GM18499 (cell line): ENCODE measurements around the gene LRP1B.

Experiments
- ATAC-seq: cut with Tn5 transposase; IDR thresholded peaks from one replicate; pipeline ENCODE4 v1.9.1; 2021; ENCODE audit warnings: moderate number of reproducible peaks; ENCODE audit not compliant: insufficient read depth, unreplicated experiment

The LRP1B gene

DNA sequence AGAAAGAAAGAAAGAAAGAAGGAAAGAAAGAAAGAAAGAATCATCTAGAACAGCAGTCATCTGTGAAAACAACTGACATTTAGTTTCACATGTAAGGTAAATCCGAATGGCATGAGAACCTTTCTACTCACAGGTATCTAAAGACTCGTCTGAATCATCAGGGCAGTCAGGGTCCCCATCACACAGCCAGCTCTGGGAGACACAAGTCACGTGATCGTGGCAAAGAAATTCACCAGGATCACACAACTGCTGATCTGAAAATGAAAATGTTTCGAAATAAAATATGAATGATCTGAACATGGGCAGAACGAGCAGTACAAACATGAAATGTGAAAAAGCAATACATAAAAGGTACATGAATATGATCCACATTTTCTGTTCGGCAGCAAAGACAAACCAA lies 320.7 kb downstream of the LRP1B start:
- no peak for ATAC-seq

DNA sequence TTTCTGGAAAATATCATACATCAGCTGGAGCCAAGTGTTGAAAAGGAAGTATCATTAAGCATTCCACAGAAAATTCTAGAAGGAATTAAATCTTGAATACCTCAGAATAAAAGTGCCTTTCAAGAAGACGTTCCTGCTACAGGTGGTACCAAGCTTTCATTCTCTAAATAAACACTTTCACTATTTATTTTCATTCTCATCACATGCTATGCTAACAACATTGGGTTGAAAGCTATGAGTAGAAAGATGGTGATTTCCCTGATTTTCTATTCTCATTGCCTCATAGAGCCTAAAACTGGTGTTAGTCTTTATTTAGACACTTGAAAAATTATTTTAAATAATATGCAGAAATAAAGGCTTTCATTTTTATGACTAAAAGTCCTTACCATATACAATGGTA lies 324.7 kb downstream of the LRP1B start:
- ATAC-seq = no peak

DNA sequence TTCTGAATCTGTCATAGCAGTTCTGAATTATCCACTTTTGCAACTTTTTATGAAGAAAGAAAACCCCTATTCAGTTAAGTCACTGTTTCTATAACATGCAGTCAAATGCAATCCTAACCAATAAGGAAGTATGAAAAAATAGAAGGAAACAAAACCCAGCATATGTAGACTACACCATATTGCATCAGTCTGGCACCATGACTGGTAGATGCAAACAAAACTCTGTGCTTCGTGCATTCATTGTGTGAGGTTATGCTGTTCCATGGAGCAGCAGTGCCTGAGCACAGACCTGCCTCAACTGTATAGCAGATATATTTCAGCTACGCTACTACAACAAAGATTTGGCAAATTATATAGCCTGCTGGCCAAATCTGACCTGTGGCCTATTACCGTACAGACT lies 325.5 kb downstream of the LRP1B start:
- no peak for ATAC-seq

DNA sequence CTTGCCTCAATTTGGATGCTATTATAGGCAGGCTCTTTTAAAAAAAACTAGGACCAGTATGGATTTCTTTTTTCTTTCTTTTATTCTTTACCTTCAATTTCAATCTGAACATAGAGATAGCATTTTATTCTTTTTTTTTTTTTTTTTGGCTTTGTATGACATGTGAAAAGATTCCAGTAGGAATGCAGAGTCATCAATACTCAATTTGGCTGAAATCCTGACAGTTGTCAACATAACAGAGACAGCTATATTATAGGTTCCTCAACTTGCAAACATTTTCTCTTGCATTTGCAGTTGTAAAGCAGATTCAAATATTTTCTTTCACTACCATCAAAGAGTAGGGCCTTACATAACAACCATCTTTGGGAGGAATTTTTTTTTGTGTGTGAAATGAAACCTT lies 334.4 kb downstream of the LRP1B start:
- no peak for ATAC-seq

DNA sequence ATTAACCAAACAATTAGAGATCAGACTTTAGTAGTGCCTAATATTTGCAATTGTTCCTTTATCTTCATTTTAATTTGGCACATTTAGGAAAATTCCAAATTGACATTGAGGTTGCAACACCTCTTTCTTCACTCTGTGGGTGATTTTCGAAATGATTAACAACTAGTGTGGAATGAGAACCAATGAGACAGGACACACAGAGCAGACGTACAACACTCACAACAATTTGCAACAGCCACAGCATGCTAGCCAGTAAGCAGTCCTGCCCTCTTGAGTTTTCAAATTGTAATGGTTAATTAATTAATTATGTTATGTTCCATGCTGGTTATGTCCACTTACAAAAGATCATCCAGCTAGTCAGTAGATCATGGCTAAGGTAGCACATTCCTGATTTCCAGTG lies 339.3 kb downstream of the LRP1B start:
- ATAC-seq = no peak

DNA sequence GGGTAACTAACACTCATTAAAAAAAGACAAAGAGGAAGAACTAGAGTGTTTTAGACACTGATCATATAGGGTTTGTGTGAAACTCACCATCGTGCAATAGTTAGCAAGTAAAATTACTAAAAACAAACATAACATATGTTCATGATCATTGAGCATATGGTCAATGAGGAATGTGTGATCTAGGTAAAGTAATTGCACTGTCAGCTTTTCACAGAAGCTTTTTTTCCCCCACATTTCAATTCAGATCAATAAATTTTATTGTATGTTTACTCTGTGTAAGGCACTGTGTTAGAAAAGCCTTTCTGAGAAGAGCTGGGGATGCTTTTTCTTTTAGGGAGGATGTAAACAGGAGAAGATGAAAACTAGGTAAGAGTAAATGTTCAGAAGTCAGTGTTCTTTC lies 348.2 kb downstream of the LRP1B start:
- ATAC-seq = no peak

DNA sequence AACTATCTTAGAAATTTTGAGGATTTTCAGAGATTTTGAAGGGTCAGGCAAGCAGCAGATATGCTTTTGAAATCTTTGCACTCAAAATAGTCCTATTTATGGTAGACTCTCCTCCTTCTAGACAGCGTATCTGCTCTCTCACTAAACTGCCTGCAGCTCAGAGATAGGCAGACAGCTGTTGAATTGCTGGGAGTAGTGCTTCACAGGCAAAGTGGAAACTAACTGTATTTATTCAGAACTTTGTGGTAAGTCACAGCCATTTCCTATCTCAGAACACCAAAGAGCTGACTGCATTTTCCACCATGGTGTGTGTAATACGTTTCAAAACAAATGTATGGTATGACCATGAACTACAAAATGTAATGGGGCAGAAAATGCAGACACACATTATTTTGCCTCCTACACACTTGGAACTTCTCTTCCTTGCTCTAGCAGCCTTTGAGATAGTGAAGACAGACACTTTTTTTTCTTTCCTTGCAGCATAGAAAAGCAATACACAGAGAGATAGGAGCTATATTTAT lies 352.4 kb downstream of the LRP1B start:
- ATAC-seq = no peak

DNA sequence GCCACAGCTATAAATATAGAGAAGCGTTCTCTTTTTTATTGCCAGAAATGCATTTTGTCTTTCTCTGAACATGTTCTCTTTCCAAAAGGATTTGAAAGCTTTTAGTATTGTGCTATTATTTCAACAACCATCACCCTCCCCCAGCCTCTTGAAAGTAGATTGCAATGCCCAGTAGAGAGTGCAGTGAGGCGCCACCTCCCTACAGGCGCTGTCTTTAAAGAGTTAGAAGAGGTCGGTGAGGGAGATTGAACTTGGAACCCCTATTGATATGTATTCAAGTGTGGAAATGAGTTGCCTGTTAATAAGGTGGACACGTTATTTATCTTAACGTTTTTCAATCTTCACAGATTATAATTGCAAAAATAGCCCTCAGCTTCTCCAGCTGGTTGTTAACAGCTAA lies 360.3 kb downstream of the LRP1B start:
- ATAC-seq = no peak

DNA sequence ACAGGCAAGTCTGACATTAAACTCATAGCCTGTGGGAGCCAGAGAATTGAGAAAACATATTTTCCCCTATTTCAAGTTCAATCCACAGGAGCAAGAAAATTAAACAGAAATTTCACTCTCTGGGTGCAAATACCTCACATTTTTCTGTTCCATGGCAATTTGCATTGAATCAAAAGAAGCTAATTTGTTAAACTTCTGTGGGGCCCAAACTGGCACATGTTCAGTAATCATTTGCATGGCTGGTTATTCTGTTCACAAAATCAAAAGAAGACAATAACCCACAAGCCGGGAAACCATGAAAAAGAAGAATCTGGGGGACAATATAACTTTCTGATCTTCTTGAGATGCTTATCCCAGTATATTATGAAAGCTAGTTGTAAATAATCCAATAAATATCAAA lies 363.1 kb downstream of the LRP1B start:
- no peak for ATAC-seq

DNA sequence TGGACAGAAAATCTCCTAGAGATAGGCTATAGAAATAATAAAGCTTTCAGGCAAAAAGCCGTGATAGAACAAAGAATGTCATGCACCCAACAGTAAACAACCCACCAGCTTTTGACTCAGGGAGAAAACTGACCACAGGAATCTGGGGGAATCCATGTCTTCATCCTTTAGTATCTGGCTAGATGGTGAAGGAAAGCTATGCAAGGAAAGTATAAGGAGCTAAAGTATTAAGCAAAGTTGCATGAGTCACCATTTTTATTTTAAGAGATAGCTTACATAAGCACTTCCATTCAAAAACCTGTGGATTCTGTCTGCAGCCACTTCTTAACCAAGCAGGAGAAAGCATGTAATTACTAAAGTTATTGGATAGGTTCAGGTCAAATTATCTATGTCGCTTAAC lies 363.8 kb downstream of the LRP1B start:
- ATAC-seq = no peak

DNA sequence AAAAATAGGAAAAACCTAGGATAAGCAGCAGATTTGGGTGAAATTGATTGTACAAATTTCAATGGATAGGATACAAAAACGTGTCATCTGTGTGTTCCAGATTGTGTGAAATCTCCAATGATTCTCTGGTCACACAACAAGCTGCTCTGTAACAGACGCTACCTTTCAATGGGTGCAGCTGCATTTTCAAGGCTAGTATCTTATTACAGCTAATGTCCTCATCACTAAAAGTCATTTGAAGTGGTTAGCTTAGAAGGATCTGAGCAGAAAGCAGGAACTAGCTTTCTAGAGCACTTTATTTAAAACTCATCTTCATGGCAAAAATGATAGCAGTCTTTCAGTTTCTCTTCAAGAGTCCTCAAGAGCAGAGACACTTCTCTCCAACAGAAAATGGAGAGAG lies 364.6 kb downstream of the LRP1B start:
- ATAC-seq = no peak

DNA sequence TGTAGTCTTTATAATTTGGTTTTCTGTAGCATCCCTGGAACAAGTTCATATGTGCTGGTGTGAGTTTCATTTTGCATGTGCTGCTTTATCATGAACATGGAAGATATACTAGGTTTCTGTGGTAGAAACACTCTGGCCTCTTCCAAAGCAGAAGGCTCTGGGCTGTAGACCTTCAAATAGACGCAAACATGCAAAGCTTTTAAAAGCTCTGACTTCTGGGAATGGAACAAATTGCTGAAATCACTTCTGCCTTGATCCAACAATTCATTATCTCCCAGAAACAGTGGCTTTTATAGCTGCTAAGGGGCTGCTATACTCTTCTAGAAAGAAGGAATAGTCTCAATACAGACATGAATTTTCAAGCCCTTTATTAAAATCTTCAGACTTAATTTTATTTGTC lies 382.2 kb downstream of the LRP1B start:
- ATAC-seq = no peak

DNA sequence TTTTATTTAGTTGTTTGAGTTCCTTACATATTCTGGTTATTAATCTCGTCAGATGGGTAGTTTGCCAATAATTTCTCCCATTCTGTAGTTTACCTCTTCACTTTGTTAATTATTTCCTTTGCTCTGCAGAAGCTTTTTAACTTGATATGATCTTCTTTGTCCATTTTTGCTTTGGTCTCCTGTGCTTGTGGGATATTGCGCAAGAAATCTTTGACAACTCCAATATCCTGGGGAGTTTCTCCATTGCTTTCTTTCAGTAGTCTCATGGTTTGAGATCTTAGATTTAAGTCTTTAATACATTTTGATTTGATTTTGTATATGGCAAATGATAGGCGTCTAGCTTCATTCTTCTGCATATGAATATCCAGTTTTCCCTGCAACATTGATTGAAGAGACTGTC lies 389.2 kb downstream of the LRP1B start:
- no peak for ATAC-seq

DNA sequence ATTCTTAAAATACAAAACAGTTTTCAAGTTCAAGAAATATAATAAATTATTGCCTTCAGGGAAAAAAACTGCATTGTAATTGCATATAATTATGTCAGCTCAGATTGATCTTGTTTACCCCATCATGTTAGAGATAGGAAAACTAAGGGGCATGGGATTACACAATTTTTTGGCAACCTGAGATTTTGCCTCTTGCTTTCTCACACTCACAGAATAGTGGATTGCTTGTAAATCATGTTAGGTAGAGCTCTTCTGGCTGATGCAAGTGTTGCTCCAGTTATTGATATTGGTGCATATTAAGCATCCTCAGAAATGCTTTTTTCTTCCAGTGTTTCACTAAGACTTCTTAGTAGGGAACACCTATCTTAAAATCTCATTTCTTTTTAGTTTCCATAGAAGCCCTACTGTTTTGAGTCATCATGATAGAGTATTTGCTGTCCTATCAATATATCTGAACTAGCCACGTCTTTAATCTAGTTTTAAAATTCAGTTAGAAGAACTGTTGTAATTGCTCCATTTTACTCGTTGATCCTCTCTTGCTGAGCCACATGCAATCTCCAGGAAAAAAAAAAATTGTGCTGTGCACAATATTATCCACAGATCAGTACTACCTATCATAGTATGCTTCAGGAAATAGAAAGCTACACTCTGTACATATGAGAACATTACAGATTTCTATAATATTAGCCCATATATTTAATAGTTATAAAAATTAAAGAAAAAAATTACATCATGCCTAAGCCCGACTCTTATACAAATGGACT lies 393.1 kb downstream of the LRP1B start:
- ATAC-seq = no peak

DNA sequence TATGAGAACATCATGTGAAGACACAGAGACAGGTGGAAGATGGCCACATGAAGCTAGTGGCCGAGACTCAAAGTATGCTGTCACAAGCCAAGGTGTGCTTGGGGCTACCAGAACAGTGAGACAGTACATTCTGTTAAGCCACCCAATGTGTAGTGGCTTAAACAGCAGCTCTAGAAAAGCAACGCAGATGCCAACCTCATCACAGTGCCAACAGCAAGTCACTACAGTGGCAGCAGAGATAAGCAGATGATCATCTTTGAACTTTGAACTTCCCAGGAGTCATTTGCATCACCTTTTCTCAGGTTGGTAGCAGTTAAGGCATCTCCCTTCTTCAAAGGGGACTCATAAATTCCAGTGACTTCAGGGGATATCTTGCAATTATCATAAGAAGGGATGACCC lies 394.4 kb downstream of the LRP1B start:
- ATAC-seq = no peak

DNA sequence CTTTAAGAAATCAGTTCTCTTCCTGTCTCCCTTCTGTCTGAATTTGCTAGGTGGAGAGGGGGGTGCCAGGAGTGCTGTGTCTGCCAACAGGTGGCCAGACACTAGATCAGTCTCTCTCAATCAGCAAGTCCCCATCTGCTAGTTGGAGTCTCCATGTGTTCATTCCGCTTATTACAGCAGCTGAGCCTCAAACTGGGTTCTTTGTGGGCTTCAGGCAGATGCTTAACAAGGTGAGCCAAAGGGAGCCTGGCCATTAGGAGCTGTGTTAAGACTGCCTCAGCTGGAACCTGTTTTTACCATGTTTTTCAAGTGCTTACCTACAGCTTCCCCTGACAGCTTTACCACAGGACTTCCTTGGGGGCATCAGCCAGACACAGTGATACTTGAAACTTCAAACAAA lies 401.9 kb downstream of the LRP1B start:
- no peak for ATAC-seq

DNA sequence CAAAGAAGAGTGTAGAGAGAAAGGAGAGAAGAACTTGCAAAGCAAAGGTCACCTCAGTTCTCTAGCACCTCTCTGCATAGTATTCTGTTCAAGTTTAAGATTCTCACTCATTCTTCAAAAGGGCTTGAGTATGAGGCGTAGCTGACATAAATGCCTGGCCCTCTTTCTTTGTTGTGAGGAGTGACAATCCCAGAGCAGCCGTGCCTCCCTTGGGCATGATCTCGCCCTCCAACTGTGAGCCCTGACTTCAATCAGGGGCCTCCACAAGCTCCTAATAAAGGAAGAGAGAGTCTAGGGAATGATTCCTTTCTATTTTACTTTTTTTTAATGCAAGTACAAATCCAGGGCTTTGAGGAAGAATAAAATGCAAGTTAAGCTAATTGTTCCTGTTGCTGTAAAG lies 402.7 kb downstream of the LRP1B start:
- no peak for ATAC-seq

DNA sequence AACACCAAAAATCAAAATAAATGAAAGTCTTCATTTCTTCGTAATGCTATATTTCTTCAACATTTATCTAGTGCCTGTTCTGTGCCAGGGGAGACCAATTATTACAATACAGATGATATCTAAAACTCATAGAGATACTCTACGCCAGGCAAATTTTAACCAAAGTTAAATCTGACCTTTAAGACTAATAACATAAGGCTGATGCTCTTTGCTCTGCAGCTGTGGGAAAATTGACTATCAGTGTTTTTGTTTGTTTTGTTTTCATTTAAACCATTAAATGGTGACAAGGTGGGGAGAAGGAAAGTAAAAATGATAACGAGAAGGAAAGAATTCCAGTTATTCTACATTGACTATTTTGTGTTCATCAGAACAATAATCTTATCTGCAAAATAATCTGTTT lies 406.4 kb downstream of the LRP1B start:
- ATAC-seq = no peak

DNA sequence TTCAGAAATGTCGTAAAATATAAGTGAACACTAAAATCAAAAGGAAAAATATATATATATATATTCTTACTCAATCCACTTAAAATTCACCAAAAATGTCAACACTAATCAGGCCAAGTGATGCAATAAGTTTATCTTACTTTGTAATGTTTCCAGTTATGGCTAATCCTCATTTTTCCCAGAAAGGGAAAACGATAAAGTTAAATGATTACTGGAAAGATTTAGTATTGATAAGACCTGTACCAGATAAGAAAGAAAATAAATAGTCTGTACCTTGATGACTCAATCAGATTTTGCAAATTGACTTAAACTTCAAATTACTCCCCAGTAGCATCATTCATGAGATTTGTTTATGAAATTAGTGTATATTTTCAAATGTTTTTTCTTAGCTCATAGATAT lies 407.0 kb downstream of the LRP1B start:
- ATAC-seq = no peak

DNA sequence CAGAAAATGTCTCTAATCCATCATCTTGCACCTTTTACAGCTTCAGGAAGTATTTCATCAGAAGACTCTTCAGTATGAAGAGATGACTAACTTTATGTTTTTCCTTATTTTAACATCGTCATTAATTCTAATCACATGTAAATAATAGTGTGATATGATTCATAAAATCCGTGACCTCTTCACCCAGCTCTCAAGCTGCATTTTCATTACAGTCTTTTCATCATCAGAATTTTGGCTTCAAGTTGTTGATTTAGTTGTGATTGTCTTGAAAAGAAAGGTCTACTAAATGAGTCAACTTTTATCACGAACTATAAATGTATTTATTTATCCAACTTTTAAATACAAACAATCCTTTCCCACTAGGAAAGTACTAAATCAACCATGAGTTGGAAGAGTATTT lies 410.3 kb downstream of the LRP1B start:
- ATAC-seq = no peak

DNA sequence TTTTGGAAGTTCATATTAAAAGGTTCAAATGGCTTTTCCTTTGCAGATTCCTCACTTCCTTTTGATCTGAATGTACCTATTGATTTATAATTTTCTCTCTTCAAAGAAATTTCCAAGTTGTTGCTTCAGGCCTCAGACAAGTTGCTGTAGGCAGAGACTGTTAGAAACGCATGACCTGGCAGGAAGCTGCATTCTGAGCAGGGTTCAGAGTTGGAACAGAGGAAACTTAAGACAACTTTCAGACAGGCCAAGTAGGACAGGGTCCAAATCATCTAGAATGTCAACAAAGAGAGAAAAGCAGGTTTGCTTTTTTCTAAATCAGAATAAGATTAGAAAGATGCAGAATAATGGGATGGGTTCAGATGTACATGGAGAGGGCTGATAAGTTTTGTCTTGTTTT lies 416.3 kb downstream of the LRP1B start:
- ATAC-seq = no peak

DNA sequence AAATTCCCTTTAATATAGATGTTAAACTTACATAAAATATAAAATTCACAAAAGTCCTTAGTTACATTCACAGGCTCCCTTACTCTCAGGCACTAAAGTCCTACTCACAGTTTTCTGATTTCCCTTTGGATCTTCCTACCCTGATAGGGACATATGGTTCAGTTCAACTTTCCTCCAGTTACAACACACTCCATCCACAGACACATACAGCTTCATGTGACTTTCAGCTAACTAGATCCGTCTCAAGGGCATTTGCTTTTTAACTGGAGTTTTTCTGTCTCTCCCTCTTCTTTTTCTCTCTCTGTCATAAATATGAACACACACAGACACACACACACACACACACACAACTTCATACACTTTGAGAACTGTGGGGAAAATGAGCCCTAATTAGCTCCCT lies 419.2 kb downstream of the LRP1B start:
- ATAC-seq = no peak
